ENCODE data around the gene RAB11FIP3. TPM values are rescaled to one million over a fixed set of nuclear protein-coding genes. Genes with fewer than 3 reads are reported as not detected.

The RAB11FIP3 gene
- total RNA-seq, 2 experiments from 2014 or later: 14.2 to 17.0 TPM

DNA sequence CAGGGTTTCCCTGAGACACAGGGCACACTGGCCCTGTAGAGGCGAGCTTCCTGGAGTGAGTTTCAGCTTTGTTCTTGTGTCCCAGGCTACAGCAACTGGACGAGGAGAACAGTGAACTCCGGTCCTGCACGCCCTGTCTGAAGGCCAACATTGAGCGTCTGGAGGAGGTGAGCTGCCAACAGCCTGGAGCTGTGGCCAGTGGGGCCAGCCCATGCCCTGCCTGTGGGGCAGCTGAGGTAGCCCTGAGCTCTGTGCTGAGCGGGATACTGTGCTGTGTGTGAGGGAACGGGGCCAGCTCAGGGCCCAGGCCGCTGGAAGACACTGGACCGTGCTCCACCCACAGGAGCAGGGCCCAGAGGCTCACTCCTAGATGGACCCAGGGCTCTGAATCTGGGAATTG, 93.4 kb downstream of the RAB11FIP3 start:
- no peak for DNase-seq
- Mint-ChIP-seq H3K27ac (no peak overlapping the region), H3K27me3 (no peaks in the 10 kb centered on the region), H3K4me1 (peaks cover 2% of the 10 kb centered on the region), H3K4me3 (no peak overlapping the region), H3K36me3 (ENCODE audit: low read depth) (peaks cover under 1% of the 10 kb centered on the region), H3K9me3 (ENCODE audit: low read depth) (no peaks in the 10 kb centered on the region)
- ATAC-seq: no peak
- intact Hi-C loops (cut with DNase I, micrococcal nuclease): no loop called here
- CTCF ChIA-PET: interaction anchor here (1.1 kb wide), 1 partner anchor 22 kb away, joined by 3 read pairs; no protein-coding TSS in a partner anchor
- POLR2A ChIA-PET: interaction anchor here (0.6 kb wide), 1 partner anchor 257 kb away, joined by 3 read pairs; no protein-coding TSS in a partner anchor

DNA sequence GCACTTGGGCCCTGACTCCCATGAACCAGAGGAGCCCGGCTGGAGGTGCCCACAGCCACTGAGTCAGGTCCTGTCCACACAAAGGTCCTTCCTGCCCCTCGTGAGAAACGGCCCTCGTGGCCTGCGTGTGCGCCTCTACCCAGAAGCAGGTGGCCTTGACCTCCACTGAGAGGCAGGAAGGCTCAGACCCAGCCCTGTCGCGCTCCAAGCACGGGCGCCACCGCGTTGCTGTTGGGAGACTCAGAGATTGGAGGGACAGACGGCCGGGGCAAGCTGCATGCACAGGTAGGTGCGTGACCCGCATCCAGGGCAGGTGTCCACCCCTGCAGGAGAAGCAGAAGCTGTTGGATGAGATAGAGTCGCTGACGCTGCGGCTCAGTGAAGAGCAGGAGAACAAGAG, 94.0 kb downstream of the RAB11FIP3 start:
- ChIA-PET CTCF (interaction anchor here (1.1 kb wide), 1 partner anchor 21 kb away, joined by 3 read pairs; no protein-coding TSS in a partner anchor), POLR2A (no interaction called here)

DNA sequence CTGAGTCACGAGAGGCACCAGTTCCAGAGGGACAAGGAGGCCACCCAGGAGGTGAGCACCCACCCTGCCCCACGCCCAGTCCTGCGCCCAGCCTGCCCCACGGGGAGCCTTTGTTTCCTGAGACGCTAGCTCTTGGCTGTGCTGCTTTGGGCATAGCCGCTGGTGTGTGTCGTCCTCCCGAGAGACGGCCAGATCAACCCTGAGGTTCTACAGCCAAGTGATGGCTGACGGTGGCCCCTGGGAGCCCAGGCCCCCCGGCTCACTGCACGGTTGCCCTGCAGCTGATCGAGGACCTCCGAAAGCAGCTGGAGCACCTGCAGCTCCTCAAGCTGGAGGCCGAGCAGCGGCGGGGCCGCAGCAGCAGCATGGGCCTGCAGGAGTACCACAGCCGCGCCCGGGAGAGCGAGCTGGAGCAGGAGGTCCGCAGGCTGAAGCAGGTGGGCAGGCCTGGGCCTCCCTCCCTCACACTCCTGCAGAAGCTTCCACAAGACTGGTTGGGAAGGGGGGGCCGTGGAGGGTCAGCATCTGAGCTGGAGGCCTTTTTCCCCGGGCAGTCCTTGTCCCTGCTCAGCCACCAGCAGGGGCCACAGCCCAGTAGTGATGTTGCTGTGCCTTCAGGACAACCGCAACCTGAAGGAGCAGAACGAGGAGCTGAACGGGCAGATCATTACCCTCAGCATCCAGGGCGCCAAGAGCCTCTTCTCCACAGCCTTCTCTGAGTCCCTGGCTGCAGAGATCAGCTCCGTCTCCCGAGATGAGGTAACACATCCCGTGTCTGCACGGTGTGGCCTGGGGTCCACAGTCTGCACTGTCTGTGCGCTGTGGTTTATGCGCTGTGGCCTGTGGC, 94.6 kb downstream of the RAB11FIP3 start:
- no peak for DNase-seq
- CTCF ChIA-PET: no interaction called here
- intact Hi-C loops (cut with DNase I, micrococcal nuclease): no loop called here
- Mint-ChIP-seq H3K36me3 (ENCODE audit: low read depth) (peaks cover 6% of the 10 kb centered on the region), H3K4me1 (peaks cover 13% of the 10 kb centered on the region), H3K27ac (no peak overlapping the region), H3K4me3 (no peak overlapping the region), H3K27me3 (no peaks in the 10 kb centered on the region), H3K9me3 (ENCODE audit: low read depth) (no peaks in the 10 kb centered on the region)
- POLR2A ChIA-PET: interaction anchor here (0.7 kb wide), 1 partner anchor 127 kb away, joined by 3 read pairs; no protein-coding TSS in a partner anchor
- ATAC-seq: no peak

More for the DNA sequence above, 94.0 kb downstream of the RAB11FIP3 start:
- H3K9me3 Mint-ChIP-seq (ENCODE audit: low read depth): no peaks in the 10 kb centered on the region
- peaks cover 7% of the 10 kb centered on the region for H3K4me1 Mint-ChIP-seq
- H3K27ac Mint-ChIP-seq: no peak overlapping the region
- ATAC-seq (no peak), DNase-seq (no peak)
- H3K27me3 Mint-ChIP-seq: no peaks in the 10 kb centered on the region
- no peak overlapping the region for H3K4me3 Mint-ChIP-seq
- peaks cover 6% of the 10 kb centered on the region for H3K36me3 Mint-ChIP-seq (ENCODE audit: low read depth)
- intact Hi-C loops (cut with DNase I, micrococcal nuclease): no loop called here

- Mint-ChIP-seq H3K9me3 (ENCODE audit: low read depth) (no peaks in the 10 kb centered on the region), H3K27me3 (no peaks in the 10 kb centered on the region), H3K4me3 (no peak overlapping the region), H3K27ac (no peak overlapping the region), H3K36me3 (ENCODE audit: low read depth) (peaks cover 10% of the 10 kb centered on the region), H3K4me1 (peaks cover 21% of the 10 kb centered on the region)
- POLR2A ChIA-PET: interaction anchor here (0.7 kb wide), 1 partner anchor 127 kb away, joined by 3 read pairs; no protein-coding TSS in a partner anchor
- intact Hi-C loops (cut with DNase I, micrococcal nuclease): no loop called here
- no peak for DNase-seq
- CTCF ChIA-PET: no interaction called here
- ATAC-seq: no peak
These were observed 95.4 kb downstream of the RAB11FIP3 start for GRCh38 chr16:520847-521246.

- intact Hi-C loops (cut with DNase I, micrococcal nuclease): no loop called here
- ATAC-seq (no peak), DNase-seq (no peak)
- no peak overlapping the region for H3K27ac Mint-ChIP-seq
- no peak overlapping the region for H3K4me3 Mint-ChIP-seq
- ChIA-PET POLR2A (no interaction called here), CTCF (no interaction called here)
- H3K9me3 Mint-ChIP-seq (ENCODE audit: low read depth): no peaks in the 10 kb centered on the region
- peaks cover 21% of the 10 kb centered on the region for H3K4me1 Mint-ChIP-seq
- no peaks in the 10 kb centered on the region for H3K27me3 Mint-ChIP-seq
- peaks cover 10% of the 10 kb centered on the region for H3K36me3 Mint-ChIP-seq (ENCODE audit: low read depth)
These were observed 96.1 kb downstream of the RAB11FIP3 start for GRCh38 chr16:521381-522210.

DNA sequence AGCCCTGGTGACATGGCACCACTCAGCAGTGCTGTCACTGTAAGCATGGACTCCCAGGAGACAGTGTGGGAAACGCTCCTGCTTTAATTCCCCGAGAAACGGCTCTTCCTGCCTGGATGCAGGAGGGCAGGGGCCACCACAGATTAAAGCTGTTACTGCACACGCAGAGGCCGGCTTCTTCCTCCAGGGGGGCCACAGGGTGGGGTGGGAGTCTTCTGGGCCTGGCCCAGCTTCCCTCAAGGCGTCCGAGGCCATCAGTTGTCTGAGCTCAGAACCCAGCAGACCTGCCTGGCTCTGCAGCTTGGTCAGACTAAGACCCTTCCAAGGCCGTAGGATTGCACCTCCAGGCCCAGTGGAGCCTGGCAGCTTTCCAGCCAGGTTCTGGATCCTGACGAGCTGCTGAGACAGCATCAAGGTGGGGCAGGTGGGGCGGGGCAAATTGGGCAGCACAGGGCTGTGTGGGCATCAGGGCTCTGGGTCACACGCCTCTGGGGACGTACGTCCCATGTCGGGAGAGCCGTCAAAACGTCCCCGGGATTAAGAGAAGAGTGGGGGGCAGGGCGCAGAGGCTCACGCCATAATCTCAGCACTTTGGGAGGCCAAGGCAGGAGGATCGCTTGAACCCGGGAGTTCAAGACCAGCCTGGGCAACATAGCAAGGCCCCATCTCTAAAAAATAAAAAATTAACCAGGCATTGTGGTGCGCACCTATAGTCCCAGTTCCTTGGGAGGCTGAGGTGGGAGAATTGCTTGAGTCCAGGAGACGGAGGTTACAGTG, 97.1 kb downstream of the RAB11FIP3 start:
- ChIA-PET CTCF (no interaction called here), POLR2A (no interaction called here)
- peaks cover 21% of the 10 kb centered on the region for H3K4me1 Mint-ChIP-seq
- H3K27ac Mint-ChIP-seq: no peak overlapping the region
- H3K9me3 Mint-ChIP-seq (ENCODE audit: low read depth): no peaks in the 10 kb centered on the region
- no peak for ATAC-seq
- peaks cover 11% of the 10 kb centered on the region for H3K36me3 Mint-ChIP-seq (ENCODE audit: low read depth)
- H3K27me3 Mint-ChIP-seq: no peaks in the 10 kb centered on the region
- DNase-seq: no peak
- intact Hi-C loops (cut with DNase I, micrococcal nuclease): no loop called here
- H3K4me3 Mint-ChIP-seq: no peak overlapping the region

DNA sequence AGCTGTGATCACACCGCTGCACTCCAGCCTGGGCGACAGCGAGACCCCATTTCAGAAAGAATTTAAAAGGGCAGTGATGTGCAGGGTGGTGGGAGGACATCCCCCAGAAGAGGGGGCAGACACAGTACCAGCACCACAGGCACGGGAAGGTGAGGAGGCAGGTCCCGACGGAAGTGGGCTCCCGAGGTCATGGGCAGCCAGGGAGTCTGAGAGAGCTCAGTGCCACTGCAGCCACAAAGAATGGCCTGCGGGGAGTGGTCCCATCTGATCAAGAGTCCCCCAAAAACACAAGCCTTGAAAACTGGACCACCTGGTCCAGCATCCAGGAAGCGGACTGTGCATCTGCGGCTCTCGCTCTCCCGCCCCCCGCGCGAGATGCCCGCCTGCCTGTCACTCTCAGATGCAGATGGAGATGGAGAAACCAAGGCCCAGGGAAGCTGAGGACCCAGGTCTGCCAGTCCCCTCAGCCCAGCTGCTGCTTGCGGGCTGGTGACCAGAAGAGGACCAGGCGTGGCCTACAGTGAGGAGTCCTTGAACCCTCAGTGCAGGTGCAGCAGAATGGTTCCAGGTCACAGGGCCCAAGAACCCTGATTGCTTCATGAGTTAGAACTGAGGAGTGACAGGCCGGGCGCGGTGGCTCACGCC, 97.8 kb downstream of the RAB11FIP3 start:
- ChIA-PET CTCF (no interaction called here), POLR2A (no interaction called here)
- peaks cover 11% of the 10 kb centered on the region for H3K36me3 Mint-ChIP-seq (ENCODE audit: low read depth)
- H3K9me3 Mint-ChIP-seq (ENCODE audit: low read depth): no peaks in the 10 kb centered on the region
- H3K27me3 Mint-ChIP-seq: no peaks in the 10 kb centered on the region
- DNase-seq (no peak), ATAC-seq (no peak)
- H3K27ac Mint-ChIP-seq: peak overlapping the region; percentile 47
- intact Hi-C loops (cut with DNase I, micrococcal nuclease): no loop called here
- H3K4me1 Mint-ChIP-seq: peaks cover 21% of the 10 kb centered on the region
- no peak overlapping the region for H3K4me3 Mint-ChIP-seq

GRCh38 chr16:524274-525040, 99.0 kb downstream of the RAB11FIP3 start:
- Mint-ChIP-seq H3K36me3 (ENCODE audit: low read depth) (peaks cover 20% of the 10 kb centered on the region), H3K9me3 (ENCODE audit: low read depth) (no peaks in the 10 kb centered on the region), H3K4me3 (peak overlapping the region; percentile 81), H3K27ac (peak overlapping the region; percentile 96), H3K4me1 (peaks cover 26% of the 10 kb centered on the region), H3K27me3 (no peaks in the 10 kb centered on the region)
- DNase-seq (no peak), ATAC-seq (no peak)
- POLR2A ChIA-PET: no interaction called here
- intact Hi-C loops (cut with DNase I, micrococcal nuclease): loop anchor here (1.0 to 5.0 kb wide), 11 partner anchors 84 to 1183 kb away; partner anchors contain the start of genes LUC7L (in 2 of the 2), CRAMP1 (in 1 of the 2), IFT140 (in 1 of the 2) and JMJD8 (in 1 of the 2)
- CTCF ChIA-PET: no interaction called here

- CTCF ChIA-PET: interaction anchor here (0.9 kb wide), 1 partner anchor 133 kb away, joined by 3 read pairs; no protein-coding TSS in a partner anchor
- Mint-ChIP-seq H3K4me3 (peak overlapping the region; percentile 81), H3K36me3 (ENCODE audit: low read depth) (peaks cover 25% of the 10 kb centered on the region), H3K4me1 (peaks cover 31% of the 10 kb centered on the region), H3K27ac (peak overlapping the region; percentile 96), H3K27me3 (no peaks in the 10 kb centered on the region), H3K9me3 (ENCODE audit: low read depth) (no peaks in the 10 kb centered on the region)
- peak; percentile 16 for ATAC-seq
- intact Hi-C loops (cut with DNase I, micrococcal nuclease): loop anchor here (1.0 to 5.0 kb wide), 11 partner anchors 83 to 1182 kb away; partner anchors contain the start of genes LUC7L (in 2 of the 2), CRAMP1 (in 1 of the 2), IFT140 (in 1 of the 2) and JMJD8 (in 1 of the 2)
- POLR2A ChIA-PET: no interaction called here
- DNase-seq: peak; percentile 63
These were observed 99.7 kb downstream of the RAB11FIP3 start for GRCh38 chr16:525123-525519.

Measured in activated CD4-positive, alpha-beta T cell treated with anti-CD3 and anti-CD28 coated beads for 36 hours (primary cell).